Brain pericyte (primary cell): ENCODE data around the gene FAT3.

Experiments
- DNase-seq: peaks from one replicate; pipeline ENCODE4 v3.0.0-alpha.2; 2012; ENCODE audit warnings: low read depth, low spot score

The FAT3 gene

GRCh38 chr11:92227959-92228935 is 3.6 kb downstream of the FAT3 start:
- no peak for DNase-seq

- DNase-seq: no peak
Measured at GRCh38 chr11:92236856-92237255, 12.2 kb downstream of the FAT3 start.

- no peak for DNase-seq
Measured at GRCh38 chr11:92240916-92241315, 16.3 kb downstream of the FAT3 start.

GRCh38 chr11:92245700-92246271 is 21.2 kb downstream of the FAT3 start:
- no peak for DNase-seq

GRCh38 chr11:92246630-92247029 is 22.0 kb downstream of the FAT3 start:
- no peak for DNase-seq

GRCh38 chr11:92249156-92249753 is 24.6 kb downstream of the FAT3 start:
- DNase-seq: no peak

GRCh38 chr11:92251980-92252379 is 27.4 kb downstream of the FAT3 start:
- no peak for DNase-seq

- DNase-seq: no peak
Measured at GRCh38 chr11:92253421-92253820, 28.8 kb downstream of the FAT3 start.

- no peak for DNase-seq
Measured at GRCh38 chr11:92253945-92254344, 29.3 kb downstream of the FAT3 start.

GRCh38 chr11:92257536-92257935 is 32.9 kb downstream of the FAT3 start:
- DNase-seq: no peak

GRCh38 chr11:92259861-92260260 is 35.2 kb downstream of the FAT3 start:
- DNase-seq: no peak

- no peak for DNase-seq
Measured at GRCh38 chr11:92264350-92264749, 39.7 kb downstream of the FAT3 start.

GRCh38 chr11:92266806-92267205 is 42.2 kb downstream of the FAT3 start:
- no peak for DNase-seq

- no peak for DNase-seq
Measured at GRCh38 chr11:92267278-92267677, 42.7 kb downstream of the FAT3 start.

- DNase-seq: no peak
Measured at GRCh38 chr11:92267968-92268367, 43.4 kb downstream of the FAT3 start.

- DNase-seq: no peak
Measured at GRCh38 chr11:92268546-92268945, 43.9 kb downstream of the FAT3 start.

GRCh38 chr11:92269021-92269420 is 44.4 kb downstream of the FAT3 start:
- no peak for DNase-seq

GRCh38 chr11:92269841-92270240 is 45.2 kb downstream of the FAT3 start:
- no peak for DNase-seq

GRCh38 chr11:92272651-92273050 is 48.0 kb downstream of the FAT3 start:
- no peak for DNase-seq
